GM18909 (cell line): ENCODE results near the gene C8B.

Experiments
- ATAC-seq: cut with Tn5 transposase; IDR thresholded peaks from one replicate; pipeline ENCODE4 v1.9.1; 2021; ENCODE audit warnings: mild to moderate bottlenecking; ENCODE audit not compliant: unreplicated experiment, poor library complexity

Gene C8B

DNA sequence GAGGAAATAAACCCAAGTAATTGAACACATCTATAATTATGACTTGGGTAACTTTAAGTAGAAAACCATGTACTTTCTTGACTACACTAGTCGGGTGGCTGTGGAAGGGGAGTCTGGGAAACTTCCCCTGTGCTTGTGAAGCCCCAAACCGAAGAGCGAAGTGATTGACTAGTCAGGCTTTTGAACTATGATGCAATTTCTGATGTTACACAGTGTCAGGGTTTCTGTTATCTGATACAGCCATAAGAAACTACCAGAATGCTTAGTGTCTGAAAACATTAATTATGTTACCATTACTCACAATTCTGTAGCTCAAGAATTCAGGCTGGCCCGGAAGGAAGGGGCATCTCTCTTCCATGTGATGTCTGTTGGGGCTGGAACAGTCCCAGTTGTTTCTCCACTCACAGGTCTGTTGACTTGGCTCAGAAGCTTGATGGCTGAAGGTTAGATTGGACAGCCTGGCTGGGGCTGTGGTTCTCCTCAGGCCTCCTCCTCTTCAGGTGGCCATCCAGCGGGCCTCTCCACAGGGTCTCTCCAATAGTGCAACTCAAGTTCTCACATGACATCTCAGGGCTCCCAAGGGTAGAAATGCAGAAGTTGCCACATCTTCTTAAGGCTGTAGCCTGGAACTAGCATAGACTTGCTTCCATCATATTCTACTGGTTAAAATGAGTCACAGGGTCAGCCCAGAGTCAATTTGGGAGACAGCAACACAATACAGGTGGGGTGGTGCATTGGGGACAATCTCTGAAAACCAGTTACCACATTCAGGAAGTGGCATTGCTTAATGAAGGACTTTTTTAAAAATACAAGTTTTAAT, 8.3 kb upstream of the C8B start:
- no peak for ATAC-seq

GRCh38 chr1:56972976-56973375, 7.2 kb upstream of the C8B start:
- ATAC-seq: no peak

DNA sequence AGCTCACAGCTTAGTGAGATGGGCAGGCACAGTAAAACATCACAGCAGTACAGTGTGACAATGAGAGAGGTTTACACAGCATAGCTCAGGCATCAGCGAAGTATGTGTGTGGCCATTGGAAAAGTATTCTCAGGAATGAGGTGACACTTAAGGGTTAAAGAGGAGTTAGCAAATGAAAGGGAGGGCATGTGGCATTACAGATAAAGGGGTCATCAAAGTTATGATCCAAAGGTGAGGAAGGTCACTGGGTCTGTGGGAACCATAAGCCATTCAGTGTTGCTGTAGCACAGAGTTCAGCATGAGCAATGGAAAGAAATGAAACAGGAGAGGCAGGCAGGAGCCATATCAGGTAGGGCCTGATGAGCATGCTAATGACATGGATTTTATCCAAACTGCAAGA, 4.5 kb upstream of the C8B start:
- no peak for ATAC-seq

DNA sequence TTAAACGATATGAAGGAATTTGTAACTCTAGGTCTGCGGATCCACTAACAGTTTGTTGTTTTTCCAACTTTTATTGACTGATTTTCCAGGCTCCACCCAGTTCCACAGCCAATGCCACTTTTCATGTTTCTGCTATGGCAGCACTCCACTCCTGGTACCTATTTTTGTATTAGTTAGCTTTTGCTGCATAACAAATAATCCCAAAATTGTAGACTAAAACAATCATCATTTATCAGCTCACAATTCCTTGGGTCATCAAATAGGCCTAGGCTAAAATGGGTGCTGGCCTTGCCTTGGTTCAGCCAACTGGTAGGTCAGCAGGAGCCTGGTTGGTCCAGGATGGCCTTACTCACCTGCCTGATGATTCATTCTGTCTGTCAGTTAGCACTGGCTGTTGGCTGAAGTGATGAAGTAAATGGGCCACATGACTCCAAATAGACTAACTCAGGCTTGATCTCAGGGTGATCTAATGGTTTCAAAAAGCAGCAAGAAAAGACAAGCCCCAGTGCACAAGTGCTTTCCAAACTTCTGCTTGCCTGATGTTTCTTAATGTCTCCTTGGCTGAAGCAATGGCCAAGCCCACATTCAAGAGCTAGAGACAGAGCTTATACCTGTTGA, 3.2 kb upstream of the C8B start:
- no peak for ATAC-seq

- ATAC-seq: no peak
These were observed 2.4 kb upstream of the C8B start for GRCh38 chr1:56967900-56968832.

DNA sequence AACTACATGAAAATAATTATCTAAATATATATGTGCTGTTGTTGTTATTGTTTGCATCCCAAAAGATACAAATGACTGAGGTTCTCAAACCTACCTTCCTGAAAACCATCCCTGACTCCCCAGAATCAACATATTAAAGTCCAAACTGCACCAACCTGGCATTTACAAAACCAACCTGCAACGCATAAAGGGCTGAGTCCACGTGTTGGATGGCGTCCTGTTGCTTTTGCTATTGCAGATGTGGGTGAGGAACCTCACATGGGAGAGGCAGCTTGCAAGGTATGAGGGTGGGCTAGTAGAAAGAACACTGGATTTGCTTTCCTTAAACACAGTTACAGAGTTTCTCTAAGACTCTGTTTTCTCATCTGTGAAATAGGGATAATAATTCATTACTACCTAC, 1.5 kb upstream of the C8B start:
- ATAC-seq: no peak

- ATAC-seq: no peak
These were observed 834 bp upstream of the C8B start for GRCh38 chr1:56966698-56966999.

GRCh38 chr1:56965191-56965590, 624 bp downstream of the C8B start:
- no peak for ATAC-seq

GRCh38 chr1:56964349-56965017, 1.3 kb downstream of the C8B start:
- no peak for ATAC-seq

GRCh38 chr1:56963667-56964066, 2.1 kb downstream of the C8B start:
- ATAC-seq: no peak

DNA sequence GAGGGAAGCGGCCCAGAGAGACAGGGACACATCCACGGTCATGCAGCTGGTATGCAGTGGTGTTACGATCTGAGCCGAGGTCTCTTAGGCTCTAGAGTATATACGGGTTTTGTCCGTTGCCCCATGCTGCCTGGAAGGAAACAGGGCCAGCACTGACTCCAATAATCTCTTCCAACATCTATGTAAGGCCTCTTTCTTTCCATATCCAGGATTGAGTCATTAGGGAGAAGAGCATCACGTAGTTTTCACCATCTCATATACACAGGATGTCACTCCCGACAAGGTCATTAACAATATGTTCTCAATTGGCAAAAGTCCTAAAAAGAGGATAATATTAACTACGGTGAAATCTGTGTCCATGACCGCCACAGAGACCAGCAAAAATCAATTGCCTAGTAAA, 4.4 kb downstream of the C8B start:
- no peak for ATAC-seq

- ATAC-seq: no peak
These were observed 7.3 kb downstream of the C8B start for GRCh38 chr1:56958526-56958925.

- ATAC-seq: no peak
These were observed 7.9 kb downstream of the C8B start for GRCh38 chr1:56957931-56958330.

DNA sequence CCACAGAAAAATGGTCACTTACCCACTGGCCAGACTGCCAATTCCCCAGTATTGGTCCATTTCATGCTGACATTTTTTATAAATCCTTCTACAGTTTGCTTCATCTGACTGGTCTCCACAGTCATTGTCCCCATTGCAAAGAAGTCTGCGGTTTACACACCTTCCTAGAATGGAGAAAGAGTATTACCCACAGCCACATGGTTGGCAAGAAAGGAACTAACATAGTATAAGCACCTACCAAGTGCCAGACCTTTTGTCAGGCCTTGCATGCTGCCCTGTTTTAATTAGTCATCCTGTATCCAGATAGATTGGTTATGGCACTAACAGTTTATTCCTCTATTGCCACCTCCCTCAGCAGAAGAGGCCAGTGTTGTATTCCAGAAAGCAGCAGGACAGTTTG, 11.2 kb downstream of the C8B start:
- no peak for ATAC-seq

DNA sequence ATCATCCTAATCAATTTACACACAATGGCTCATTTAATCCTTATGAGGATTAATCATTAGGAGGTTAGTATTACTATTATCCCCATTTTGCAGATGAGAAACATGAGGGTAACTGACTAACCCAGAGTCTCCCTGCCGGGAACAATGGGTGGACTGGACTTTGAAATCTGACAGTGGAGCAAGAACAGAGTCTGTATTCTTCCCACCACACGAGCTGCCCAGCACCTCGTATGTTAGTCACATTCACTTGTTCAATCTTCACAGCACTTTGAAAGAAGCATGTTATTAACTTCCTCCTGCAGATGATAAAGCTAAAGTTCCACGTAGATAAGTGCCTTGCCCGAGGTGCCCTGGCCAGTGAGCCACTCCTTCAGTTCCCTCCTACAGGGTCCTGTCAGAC, 12.4 kb downstream of the C8B start:
- no peak for ATAC-seq

DNA sequence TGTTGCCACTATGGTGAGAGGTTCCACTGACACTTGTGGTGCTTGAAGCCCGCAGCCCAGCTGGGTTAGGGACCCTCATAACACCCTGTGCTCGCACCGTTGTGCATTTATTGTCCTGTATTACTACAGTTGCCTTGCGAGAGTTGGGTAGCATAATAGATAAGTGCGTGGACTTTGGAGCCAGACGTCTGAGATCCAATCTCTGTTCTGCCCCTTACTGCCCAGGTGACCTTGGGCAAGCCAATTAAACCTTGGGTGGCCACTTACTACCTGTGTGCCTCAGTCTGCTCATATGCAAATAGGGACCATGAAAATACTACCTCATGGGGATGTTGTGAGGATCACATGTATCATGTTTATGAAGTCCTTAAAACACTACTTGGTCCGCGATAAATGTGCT, 13.3 kb downstream of the C8B start:
- no peak for ATAC-seq

DNA sequence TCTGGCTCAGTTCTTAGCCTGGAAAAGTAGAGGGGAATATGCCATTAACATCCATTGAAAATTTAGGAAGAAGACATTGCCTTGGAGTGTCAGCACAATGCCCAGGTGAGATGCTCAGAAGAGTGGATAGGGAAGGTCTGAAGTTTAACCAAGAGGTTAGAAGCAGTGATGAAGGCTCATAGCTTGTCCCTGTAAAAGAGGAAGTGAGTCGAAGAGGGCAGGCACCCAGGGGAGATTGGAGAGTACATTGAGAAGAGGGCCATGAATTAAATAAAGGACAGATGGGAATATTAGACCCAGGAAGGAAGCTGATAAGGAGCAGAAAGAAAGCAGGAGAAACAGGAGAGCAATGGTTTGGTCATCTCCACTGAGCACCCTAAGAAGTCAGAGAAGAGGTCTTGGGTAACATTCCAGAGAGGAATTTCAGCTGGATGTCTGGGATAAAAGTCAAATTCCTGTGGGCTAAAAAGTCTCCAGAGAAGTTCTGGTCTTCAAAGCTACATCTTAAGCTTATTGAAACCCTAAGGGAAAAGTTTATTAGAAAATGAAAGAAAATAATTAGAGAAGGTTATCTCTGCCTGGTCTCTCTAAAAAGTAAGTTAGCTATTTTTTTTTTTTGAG, 17.3 kb downstream of the C8B start:
- ATAC-seq: no peak

DNA sequence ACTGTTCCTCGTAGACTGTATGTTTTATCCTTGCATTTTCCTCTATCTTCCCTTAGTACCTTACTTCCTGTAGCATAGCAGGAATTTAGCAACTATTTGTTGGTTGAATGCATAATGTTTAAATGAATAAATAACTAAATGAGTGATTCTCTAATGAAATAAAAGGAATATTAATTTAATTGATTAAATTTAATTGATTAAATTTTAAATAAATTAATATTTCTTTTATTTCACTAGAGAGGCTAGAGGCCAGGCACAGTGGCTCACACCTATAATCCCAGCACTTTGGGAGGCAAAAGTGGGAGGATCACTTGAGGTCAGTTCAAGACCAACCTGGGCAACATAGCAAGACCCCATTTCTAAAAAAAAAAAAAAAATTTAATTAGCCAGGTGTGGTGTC, 25.8 kb downstream of the C8B start:
- ATAC-seq: no peak

GRCh38 chr1:56939209-56939608, 26.6 kb downstream of the C8B start:
- no peak for ATAC-seq

DNA sequence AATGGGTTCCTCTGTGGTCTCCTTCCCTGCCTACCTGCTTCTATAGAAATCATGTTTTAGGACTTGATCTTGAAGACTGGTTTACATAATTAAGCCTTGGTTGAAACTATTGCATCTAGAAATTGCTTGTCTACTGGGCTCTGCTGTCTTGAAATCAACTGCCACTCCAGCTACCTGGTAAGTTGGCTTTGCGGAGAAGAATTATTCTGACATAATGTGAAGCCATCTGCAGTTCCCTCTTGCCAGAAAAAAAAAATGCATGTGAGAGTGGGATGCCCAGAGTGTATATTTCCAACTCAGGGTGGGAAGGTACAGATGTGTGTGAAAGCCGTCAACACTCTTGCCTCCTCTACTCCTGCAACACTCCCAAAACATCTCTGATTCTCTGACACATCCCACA, 27.2 kb downstream of the C8B start:
- ATAC-seq: no peak
